ENCODE results near the gene TNFAIP8.

GRCh38 chr5:119357270-119357669 lies 1.5 kb downstream of the TNFAIP8 start:
- TF ChIP-seq CTCF (IDR thresholded peaks at IDR 0.05; ENCODE audit: low read depth, low read length) (no peak), EZH2phosphoT487 (IDR thresholded peaks at IDR 0.05; ENCODE audit: low read depth) (no peak)

Data from OCI-LY3 (cell line).